AG04450 (cell line): ENCODE data around the gene PRKAR1B. TPM values are rescaled to one million over a fixed set of nuclear protein-coding genes. Genes with fewer than 3 reads are reported as not detected.

Experiments
- CTCF ChIA-PET: fragments of 300-600, 350-600 bp; formaldehyde crosslinking; extraction: SDS; loops from one replicate; lab custom pipeline; 2022; ENCODE audit warnings: antibody characterized with exemption, inconsistent platforms; lab: Charles Lee
- POLR2A ChIA-PET: fragments of 350-600 bp; formaldehyde crosslinking; extraction: SDS; loops from one replicate; lab custom pipeline; 2021; ENCODE audit warnings: antibody characterized with exemption, inconsistent platforms; lab: Yijun Ruan, JAX
- DNase-seq: peaks from one replicate; pipeline ENCODE4 v3.0.0-alpha.2; 2011; ENCODE audit warnings: low read depth, low spot score
- H3K27ac ChIP-seq: one replicate; pipeline ENCODE4 v1.5.1; 2012; ENCODE audit warnings: low read depth, low read length, control low read depth
- H3K27me3 ChIP-seq: one replicate; pipeline ENCODE4 v1.6.0; 2012; ENCODE audit warnings: low read length; ENCODE audit not compliant: control insufficient read depth, insufficient read depth
- H3K4me3 ChIP-seq: 2 replicates; pipeline ENCODE4 v1.5.1; 2011; ENCODE audit warnings: mild to moderate bottlenecking, low read depth, low read length, control low read depth
- H3K9me3 ChIP-seq: 2 replicates; pipeline ENCODE4 v1.5.1; 2012; ENCODE audit warnings: low read length; ENCODE audit not compliant: control insufficient read depth, insufficient read depth
- polyA plus RNA-seq: library from polyadenylated mRNA; depleted of rRNA; stranded (reverse); fragments of >200 nt; gene quantifications from 2 replicates; pipeline ENCODE4 v1.2.3, GENCODE V29; 2011
- TF ChIP-seq, protein P1 (sequence below): IDR thresholded peaks from 2 replicates; pipeline ENCODE4 v1.5.1; 2011; ENCODE audit warnings: low read depth, low read length, control low read depth, inconsistent platforms

The PRKAR1B gene
- polyA plus RNA-seq, 1 experiment, result 16.1 TPM

DNA sequence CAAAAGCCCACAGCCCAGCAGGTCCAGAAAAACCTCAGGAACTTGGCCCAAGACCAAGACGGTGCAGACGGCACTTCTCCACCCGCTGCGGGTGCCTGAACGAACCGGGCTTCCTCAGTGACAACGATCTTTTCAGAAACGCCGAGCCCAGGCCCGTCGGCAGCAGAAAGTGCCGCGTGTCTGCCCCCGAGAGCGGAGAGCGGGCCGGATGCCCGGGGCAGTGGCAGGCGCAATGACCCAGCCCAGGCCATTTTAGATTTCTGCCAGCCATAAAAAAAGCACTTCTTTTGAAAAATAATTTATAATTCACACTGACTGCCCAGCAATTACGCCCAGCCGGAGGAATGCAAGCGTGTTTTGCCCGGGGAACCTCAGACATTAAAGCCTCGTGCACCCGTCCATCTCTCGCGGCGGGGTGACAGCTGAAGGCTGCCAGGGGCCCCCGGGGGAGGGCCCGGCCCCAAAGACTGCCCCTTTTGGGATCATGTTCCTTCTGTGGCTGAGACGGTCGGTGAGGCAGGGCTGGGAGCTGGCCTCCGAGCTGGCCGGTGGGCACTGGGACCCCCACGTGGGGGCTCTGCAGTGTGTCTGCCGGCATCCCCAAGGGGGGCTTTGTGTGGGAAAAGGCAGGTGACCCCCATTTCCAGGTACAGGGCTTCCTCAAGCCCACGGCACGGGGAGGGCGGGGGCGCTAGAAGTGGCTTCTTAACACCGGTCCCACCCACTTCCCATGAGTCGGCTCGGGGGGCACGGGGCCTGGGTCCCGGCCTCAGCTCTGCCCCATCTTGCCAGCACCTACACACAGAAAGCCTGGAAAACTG, 136.1 kb downstream of the PRKAR1B start:
- no peak for DNase-seq
- no peak overlapping the region for H3K27ac ChIP-seq
- POLR2A ChIA-PET, result no interaction called here
- H3K4me3 ChIP-seq, result no peak overlapping the region
- CTCF ChIA-PET, result no interaction called here
- H3K27me3 ChIP-seq, result no peaks in the 10 kb centered on the region
- H3K9me3 ChIP-seq, result peaks cover 29% of the 10 kb centered on the region
- TF ChIP-seq, protein P1, sequence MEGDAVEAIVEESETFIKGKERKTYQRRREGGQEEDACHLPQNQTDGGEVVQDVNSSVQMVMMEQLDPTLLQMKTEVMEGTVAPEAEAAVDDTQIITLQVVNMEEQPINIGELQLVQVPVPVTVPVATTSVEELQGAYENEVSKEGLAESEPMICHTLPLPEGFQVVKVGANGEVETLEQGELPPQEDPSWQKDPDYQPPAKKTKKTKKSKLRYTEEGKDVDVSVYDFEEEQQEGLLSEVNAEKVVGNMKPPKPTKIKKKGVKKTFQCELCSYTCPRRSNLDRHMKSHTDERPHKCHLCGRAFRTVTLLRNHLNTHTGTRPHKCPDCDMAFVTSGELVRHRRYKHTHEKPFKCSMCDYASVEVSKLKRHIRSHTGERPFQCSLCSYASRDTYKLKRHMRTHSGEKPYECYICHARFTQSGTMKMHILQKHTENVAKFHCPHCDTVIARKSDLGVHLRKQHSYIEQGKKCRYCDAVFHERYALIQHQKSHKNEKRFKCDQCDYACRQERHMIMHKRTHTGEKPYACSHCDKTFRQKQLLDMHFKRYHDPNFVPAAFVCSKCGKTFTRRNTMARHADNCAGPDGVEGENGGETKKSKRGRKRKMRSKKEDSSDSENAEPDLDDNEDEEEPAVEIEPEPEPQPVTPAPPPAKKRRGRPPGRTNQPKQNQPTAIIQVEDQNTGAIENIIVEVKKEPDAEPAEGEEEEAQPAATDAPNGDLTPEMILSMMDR, result no peak

DNA sequence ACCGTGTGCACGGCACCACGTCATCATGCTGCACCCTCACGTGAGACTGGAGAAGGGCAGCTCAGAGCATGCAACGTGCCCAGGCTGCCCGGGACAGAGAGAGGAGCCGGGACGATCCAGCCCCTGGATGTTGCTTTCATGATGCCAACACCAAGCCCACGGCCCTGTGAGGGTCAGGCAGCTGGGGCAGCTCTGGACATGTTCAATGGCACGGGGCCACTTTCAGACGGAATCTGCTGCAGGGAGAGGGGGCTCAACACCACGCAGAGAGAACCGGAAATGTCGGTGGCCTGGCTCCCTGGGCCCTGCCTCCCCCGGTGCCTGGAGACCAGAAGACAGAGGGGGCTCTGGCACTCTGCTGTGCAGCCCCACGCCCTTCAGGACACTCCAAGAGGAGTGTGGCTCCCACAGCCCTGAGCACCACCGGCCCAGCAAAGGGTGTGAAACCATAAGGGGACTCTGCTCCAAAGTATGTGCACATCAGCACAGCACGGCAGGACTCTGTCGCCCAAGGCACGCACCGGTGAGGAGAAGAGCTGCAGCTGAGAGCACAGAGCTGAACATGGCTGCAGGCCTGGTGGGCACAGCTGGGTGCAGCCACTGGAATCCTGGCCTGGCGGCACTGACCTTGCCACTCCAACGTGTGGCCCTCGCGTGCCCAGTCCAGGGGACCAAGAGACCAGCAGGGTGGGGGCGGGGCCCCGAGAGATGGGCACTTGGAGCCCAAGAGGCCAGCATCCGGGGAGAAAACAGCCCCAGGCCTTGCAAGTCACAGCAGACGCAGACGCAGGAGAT, 137.1 kb downstream of the PRKAR1B start:
- ChIA-PET POLR2A (no interaction called here), CTCF (no interaction called here)
- H3K4me3 ChIP-seq, result no peak overlapping the region
- TF ChIP-seq, protein P1, result no peak
- peaks cover 21% of the 10 kb centered on the region for H3K9me3 ChIP-seq
- H3K27ac ChIP-seq, result no peak overlapping the region
- H3K27me3 ChIP-seq, result no peaks in the 10 kb centered on the region
- no peak for DNase-seq

DNA sequence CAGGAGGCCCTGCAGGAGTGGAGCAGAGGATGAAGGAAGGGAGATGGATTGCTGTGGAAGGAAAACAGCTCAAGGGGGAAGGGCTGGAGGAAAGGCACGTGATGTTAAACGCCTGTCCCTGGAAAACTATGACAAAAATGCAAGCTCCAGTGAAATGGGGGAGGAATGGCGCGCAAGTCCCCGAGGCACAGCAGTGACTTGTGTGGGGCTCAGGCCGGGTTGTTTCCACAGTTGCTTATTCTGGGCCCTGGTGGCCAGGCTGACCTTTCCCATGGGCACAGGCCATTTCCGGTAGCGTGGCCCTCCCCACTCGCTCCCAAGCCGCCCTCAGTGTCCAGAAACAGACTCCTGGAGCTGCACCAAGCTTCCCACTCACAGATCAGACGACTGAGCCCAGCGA, 139.3 kb downstream of the PRKAR1B start:
- TF ChIP-seq, protein P1, result no peak
- POLR2A ChIA-PET, result no interaction called here
- peak overlapping the region; percentile 11 for H3K27ac ChIP-seq
- CTCF ChIA-PET, result no interaction called here
- peaks cover 37% of the 10 kb centered on the region for H3K9me3 ChIP-seq
- DNase-seq, result peak; percentile 3
- no peak overlapping the region for H3K4me3 ChIP-seq
- H3K27me3 ChIP-seq, result no peaks in the 10 kb centered on the region

DNA sequence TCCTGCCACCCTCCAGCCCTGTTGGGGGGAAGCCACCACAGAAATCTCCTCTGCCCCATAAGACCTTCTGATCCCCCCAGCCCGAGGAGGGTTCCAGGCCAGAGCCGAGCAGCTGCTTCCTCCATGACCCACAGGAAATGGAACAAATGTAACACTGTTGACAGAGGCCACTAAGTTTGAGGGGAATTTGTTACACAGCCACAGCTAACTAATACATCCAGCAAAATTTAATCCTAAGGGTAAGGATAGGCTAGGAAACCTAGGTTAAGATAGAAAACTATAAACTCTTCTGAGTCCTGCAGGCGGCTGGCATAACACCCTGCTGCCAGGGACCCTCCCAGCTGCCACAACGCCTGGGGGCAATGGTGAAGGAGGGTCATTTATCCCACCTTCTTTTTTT, 140.6 kb downstream of the PRKAR1B start:
- ChIA-PET CTCF (no interaction called here), POLR2A (no interaction called here)
- H3K9me3 ChIP-seq, result peaks cover 44% of the 10 kb centered on the region
- no peak for DNase-seq
- H3K4me3 ChIP-seq, result no peak overlapping the region
- TF ChIP-seq, protein P1, result no peak
- no peak overlapping the region for H3K27ac ChIP-seq
- H3K27me3 ChIP-seq, result no peaks in the 10 kb centered on the region

DNA sequence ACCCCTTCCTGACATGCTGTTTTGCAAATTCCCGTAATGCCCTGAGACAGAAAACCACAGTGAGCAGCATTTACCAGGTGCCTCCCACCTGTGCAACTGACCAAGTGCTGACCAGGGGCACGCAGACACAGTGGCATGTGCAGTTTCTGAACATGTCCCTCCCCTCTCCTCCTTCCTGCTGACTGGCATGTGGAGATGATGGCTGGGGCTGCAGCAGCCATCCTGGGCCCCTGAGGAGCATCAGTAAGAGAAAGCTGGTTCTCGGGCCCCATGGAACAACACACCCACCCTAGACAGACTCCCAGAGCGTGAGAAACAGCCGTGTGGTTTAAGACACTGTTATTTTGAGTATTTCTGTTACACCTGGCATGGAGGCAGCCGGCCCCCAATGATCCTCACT, 141.2 kb downstream of the PRKAR1B start:
- H3K27ac ChIP-seq, result no peak overlapping the region
- CTCF ChIA-PET, result no interaction called here

More for the DNA sequence above, 141.2 kb downstream of the PRKAR1B start:
- POLR2A ChIA-PET, result interaction anchor here (0.9 kb wide), 1 partner anchor 227 kb away, joined by 8 read pairs; no protein-coding TSS in a partner anchor
- TF ChIP-seq, protein P1, result no peak
- Histone ChIP-seq H3K9me3 (peaks cover 44% of the 10 kb centered on the region), H3K27me3 (no peaks in the 10 kb centered on the region), H3K4me3 (no peak overlapping the region)
- no peak for DNase-seq
